H1 (cell line): Measurements from ENCODE around the gene KIF26B. TPM values are rescaled to one million over a fixed set of nuclear protein-coding genes. Genes with fewer than 3 reads are reported as not detected.

ENCODE experiments used
- CTCF ChIA-PET: fragments of 300-600 bp; sonication (Branson Sonifier 250); formaldehyde crosslinking; loops from one replicate; lab custom pipeline; 2021; ENCODE audit not compliant: partially characterized antibody; lab: Charles Lee
- POLR2A ChIA-PET: fragments of 300-600 bp; sonication (Branson Sonifier 250); formaldehyde crosslinking; loops from one replicate; lab custom pipeline; 2021; ENCODE audit warnings: inconsistent platforms; ENCODE audit not compliant: partially characterized antibody; lab: Charles Lee
- DNase-seq, 2 experiments: peaks; one replicate each; pipeline versions ENCODE4 v3.0.0 to v3.0.0-alpha.2; 2010 to 2022; ENCODE audit warnings: low spot score in 2 of 2, low read depth in 1 of 2, mixed read lengths in 1 of 2
- FAIRE-seq: peaks from 2 replicates; lab custom pipeline; 2011; peaks lifted over from hg19 to GRCh38; lab: Jason Lieb, UNC
- H2AFZ ChIP-seq: 2 replicates; pipeline ENCODE4 v1.8.1; 2012; ENCODE audit warnings: low read length, inconsistent platforms
- H2AK5ac ChIP-seq: 2 replicates; pipeline ENCODE4 v1.6.1; 2013; ENCODE audit warnings: low read depth, low read length
- H2BK120ac ChIP-seq: replicated peaks from 2 replicates; pipeline ENCODE3; 2013; ENCODE audit warnings: low read depth, low read length, inconsistent platforms
- H2BK12ac ChIP-seq: 2 replicates; pipeline ENCODE4 v1.6.1; 2013; ENCODE audit warnings: low read depth, low read length
- H2BK15ac ChIP-seq: 2 replicates; pipeline ENCODE4 v1.6.1; 2013; ENCODE audit warnings: low read length
- H2BK20ac ChIP-seq: 2 replicates; pipeline ENCODE4 v1.6.1; 2013; ENCODE audit warnings: low read length
- H2BK5ac ChIP-seq: 2 replicates; pipeline ENCODE4 v1.6.1; 2013; ENCODE audit warnings: low read depth, low read length
- H3K14ac ChIP-seq: 2 replicates; pipeline ENCODE4 v1.6.1; 2013; ENCODE audit warnings: inconsistent platforms; ENCODE audit not compliant: insufficient read length
- H3K18ac ChIP-seq: 2 replicates; pipeline ENCODE4 v1.6.1; 2013; ENCODE audit warnings: low read length; ENCODE audit errors: extremely low read depth
- H3K23ac ChIP-seq: 2 replicates; pipeline ENCODE4 v1.6.1; 2013; ENCODE audit warnings: inconsistent platforms; ENCODE audit not compliant: insufficient read length
- H3K23me2 ChIP-seq: 2 replicates; pipeline ENCODE4 v1.6.1; 2013; ENCODE audit warnings: low read depth, low read length
- H3K27ac ChIP-seq: 2 replicates; pipeline ENCODE4 v1.6.1; 2011; ENCODE audit warnings: low read depth, low read length, inconsistent platforms
- H3K27me3 ChIP-seq, 4 experiments: replicated peaks in 1 of 4; 1 replicate in 1 of 4; 2 replicates in 3 of 4; pipeline versions ENCODE4 v1.6.1 to v1.8.1; 2011 to 2013; ENCODE audit warnings: low read length in 3 of 4, mild to moderate bottlenecking in 3 of 4, inconsistent platforms in 2 of 4, mixed read lengths in 2 of 4, moderate library complexity in 1 of 4; ENCODE audit not compliant: control insufficient read depth in 3 of 4, insufficient read depth in 3 of 4; ENCODE audit errors: extremely low read depth in 1 of 4
- H3K36me3 ChIP-seq, 4 experiments: 2 replicates each; pipeline versions ENCODE4 v1.6.1 to v1.8.1; 2011 to 2013; ENCODE audit warnings: mild to moderate bottlenecking in 4 of 4, low read length in 3 of 4, moderate library complexity in 2 of 4, control low read depth in 1 of 4, inconsistent platforms in 1 of 4; ENCODE audit not compliant: insufficient read depth in 4 of 4, control insufficient read depth in 2 of 4
- H3K4ac ChIP-seq: replicated peaks from 2 replicates; pipeline ENCODE3; 2013; ENCODE audit warnings: low read length, low read depth, mixed read lengths, inconsistent platforms; ENCODE audit not compliant: insufficient read length
- H3K4me1 ChIP-seq, 4 experiments: replicated peaks in 1 of 4; 1 replicate in 1 of 4; 2 replicates in 3 of 4; pipeline versions ENCODE4 v1.6.1 to v1.8.1; 2011 to 2013; ENCODE audit warnings: low read length in 3 of 4, inconsistent platforms in 2 of 4, mixed read lengths in 1 of 4; ENCODE audit not compliant: insufficient read depth in 4 of 4, control insufficient read depth in 3 of 4
- H3K4me2 ChIP-seq, 2 experiments: 2 replicates each; pipeline versions ENCODE4 v1.6.1 to v1.8.1; 2011 to 2013; ENCODE audit warnings: low read depth in 2 of 2, low read length in 2 of 2, control low read depth in 1 of 2, inconsistent platforms in 1 of 2, mild to moderate bottlenecking in 1 of 2; ENCODE audit not compliant: insufficient read depth in 1 of 2
- H3K4me3 ChIP-seq, 4 experiments: fragments of 200-600, 300-600 bp in 1 of 4; sonication (generic), shearing (Covaris generic), sonication (Bioruptor Twin) in 1 of 4; 2 replicates each; pipeline versions ENCODE4 v1.5.1 to v1.8.1; 2011 to 2016; ENCODE audit warnings: low read length in 4 of 4, low read depth in 3 of 4, control low read depth in 2 of 4, inconsistent platforms in 2 of 4, mild to moderate bottlenecking in 2 of 4, mixed read lengths in 1 of 4, moderate library complexity in 1 of 4; ENCODE audit not compliant: insufficient read depth in 2 of 4; ENCODE audit errors: extremely low read depth in 1 of 4
- H3K56ac ChIP-seq: replicated peaks from 2 replicates; pipeline ENCODE3; 2013; ENCODE audit warnings: low read depth, mild to moderate bottlenecking, mixed read lengths, low read length, inconsistent platforms; ENCODE audit not compliant: insufficient read length
- H3K79me1 ChIP-seq: 2 replicates; pipeline ENCODE4 v1.6.1; 2013; ENCODE audit warnings: low read depth, low read length, control low read depth
- H3K79me2 ChIP-seq, 2 experiments: 2 replicates each; pipeline versions ENCODE4 v1.6.1 to v1.8.1; 2012 to 2013; ENCODE audit warnings: low read length in 2 of 2, mild to moderate bottlenecking in 2 of 2, inconsistent platforms in 1 of 2; ENCODE audit not compliant: insufficient read depth in 2 of 2, control insufficient read depth in 1 of 2
- H3K9ac ChIP-seq, 4 experiments: replicated peaks in 1 of 4; 1 replicate in 1 of 4; 2 replicates in 3 of 4; pipeline versions ENCODE4 v1.6.1 to v1.8.1; 2011 to 2013; ENCODE audit warnings: low read depth in 3 of 4, low read length in 3 of 4, control low read depth in 2 of 4, mild to moderate bottlenecking in 2 of 4, moderate library complexity in 2 of 4, inconsistent platforms in 1 of 4; ENCODE audit errors: extremely low read depth in 1 of 4
- H3K9me3 ChIP-seq, 2 experiments: 2 replicates each; pipeline versions ENCODE4 v1.6.1 to v1.8.1; 2012 to 2013; ENCODE audit warnings: mild to moderate bottlenecking in 2 of 2, moderate library complexity in 2 of 2, control low read depth in 1 of 2, inconsistent platforms in 1 of 2, low read depth in 1 of 2, low read length in 1 of 2, mixed read lengths in 1 of 2; ENCODE audit not compliant: insufficient read depth in 2 of 2
- H4K20me1 ChIP-seq, 2 experiments: replicated peaks in 1 of 2; 2 replicates each; pipeline versions ENCODE3 to v1.8.1; 2011 to 2013; ENCODE audit warnings: inconsistent platforms in 2 of 2, low read length in 2 of 2, mild to moderate bottlenecking in 1 of 2; ENCODE audit not compliant: insufficient read depth in 2 of 2, control insufficient read depth in 1 of 2
- H4K5ac ChIP-seq: 2 replicates; pipeline ENCODE4 v1.6.1; 2013; ENCODE audit warnings: low read length, low read depth, mixed read lengths, inconsistent platforms; ENCODE audit not compliant: insufficient read length
- H4K8ac ChIP-seq: 2 replicates; pipeline ENCODE4 v1.8.0; 2013; ENCODE audit warnings: mild to moderate bottlenecking, moderate library complexity, low read length, inconsistent platforms; ENCODE audit not compliant: insufficient read depth; ENCODE audit errors: extremely low read depth
- H4K91ac ChIP-seq: replicated peaks from 2 replicates; pipeline ENCODE3; 2013; ENCODE audit warnings: low read length, mixed read lengths, inconsistent platforms; ENCODE audit not compliant: insufficient read length
- CBX5 ChIP-seq: fragments of 300-800, 300-1000 bp; sonication (generic); IDR thresholded peaks from 2 replicates; pipeline ENCODE4 v1.7.1; 2016; ENCODE audit warnings: antibody characterized with exemption, low read length, low read depth
- E2F6 ChIP-seq: IDR thresholded peaks from 2 replicates; pipeline ENCODE4 v1.6.1; 2012; ENCODE audit warnings: inconsistent platforms
- JUND ChIP-seq: IDR thresholded peaks from 2 replicates; pipeline ENCODE4 v1.6.1; 2011; ENCODE audit warnings: mild to moderate bottlenecking, improper control_type of control experiment, low read length
- KDM4A ChIP-seq: IDR thresholded peaks from one replicate; pipeline ENCODE4 v1.7.1; 2012; ENCODE audit warnings: low read depth, mild to moderate bottlenecking, moderate library complexity, low read length, inconsistent platforms; ENCODE audit not compliant: severe bottlenecking
- POLR2AphosphoS5 ChIP-seq: IDR thresholded peaks from 2 replicates; pipeline ENCODE4 v1.6.1; 2011; ENCODE audit warnings: low read depth, low read length
- RBBP5 ChIP-seq: IDR thresholded peaks from 2 replicates; pipeline ENCODE4 v1.7.1; 2012; ENCODE audit warnings: low read depth, mild to moderate bottlenecking, inconsistent platforms, low read length, moderate library complexity, borderline replicate concordance
- SAP30 ChIP-seq: fragments of 300-600 bp; sonication (generic); IDR thresholded peaks from 2 replicates; pipeline ENCODE4 v1.7.1; 2012; ENCODE audit warnings: low read length, moderate library complexity, mild to moderate bottlenecking, inconsistent platforms; ENCODE audit not compliant: insufficient read depth, insufficient replicate concordance
- SIX5 ChIP-seq: IDR thresholded peaks from 2 replicates; pipeline ENCODE4 v1.6.1; 2011; ENCODE audit warnings: mild to moderate bottlenecking, low read depth, low read length
- SP2 ChIP-seq: IDR thresholded peaks from 2 replicates; pipeline ENCODE4 v1.6.1; 2012; ENCODE audit warnings: mild to moderate bottlenecking, low read length, inconsistent platforms
- TEAD4 ChIP-seq: IDR thresholded peaks from 2 replicates; pipeline ENCODE4 v1.6.1; 2012; ENCODE audit warnings: low read depth, low read length, inconsistent platforms, mixed read lengths
- WGBS, 2 experiments: shearing (Covaris generic) in 1 of 2; methylation state at CpG; one replicate each; pipeline versions ENCODE4 v1.1.6 to v1.1.7; 2013 to 2015; ENCODE audit warnings: low lambda C conversion rate in 2 of 2, mixed read lengths in 2 of 2, inconsistent platforms in 1 of 2, low coverage in 1 of 2, missing lambda C conversion rate in 1 of 2; ENCODE audit not compliant: insufficient replicate concordance in 2 of 2, insufficient coverage in 1 of 2, insufficient read length in 1 of 2; ENCODE audit errors: extremely low coverage in 1 of 2, missing lambda C conversion rate in 1 of 2; 5-methylcytosine and 5-hydroxymethylcytosine counted together
- polyA plus RNA-seq, 7 experiments: library from polyadenylated mRNA; depleted of rRNA in 3 of 7; stranded (reverse) in 5 of 7; unstranded in 2 of 7; fragments of >200 nt in 5 of 7; fragments of 200-250 nt in 2 of 7; gene quantifications; 1 replicate in 5 of 7; 2 replicates in 1 of 7; 4 replicates in 1 of 7; pipeline versions ENCODE4 v1.2.1 to v1.2.3, GENCODE V29; 2011 to 2013; ENCODE audit warnings: missing spikeins in 2 of 7, mixed read lengths in 2 of 7
- total RNA-seq: library from RNA; stranded (reverse); fragmentation: NEBNext Ultra II Directional; extraction: Animal tissue kit (Norgen Biotek cat#: 25700); gene quantifications from 2 replicates; pipeline ENCODE4 v1.2.1, GENCODE V29; 2021

KIF26B gene
- total and polyA plus RNA-seq, 2 of the 8 experiments (the other 6 are each of a cell fraction or from before 2014, with no cell fraction given): 0.06 to 0.28 TPM

DNA sequence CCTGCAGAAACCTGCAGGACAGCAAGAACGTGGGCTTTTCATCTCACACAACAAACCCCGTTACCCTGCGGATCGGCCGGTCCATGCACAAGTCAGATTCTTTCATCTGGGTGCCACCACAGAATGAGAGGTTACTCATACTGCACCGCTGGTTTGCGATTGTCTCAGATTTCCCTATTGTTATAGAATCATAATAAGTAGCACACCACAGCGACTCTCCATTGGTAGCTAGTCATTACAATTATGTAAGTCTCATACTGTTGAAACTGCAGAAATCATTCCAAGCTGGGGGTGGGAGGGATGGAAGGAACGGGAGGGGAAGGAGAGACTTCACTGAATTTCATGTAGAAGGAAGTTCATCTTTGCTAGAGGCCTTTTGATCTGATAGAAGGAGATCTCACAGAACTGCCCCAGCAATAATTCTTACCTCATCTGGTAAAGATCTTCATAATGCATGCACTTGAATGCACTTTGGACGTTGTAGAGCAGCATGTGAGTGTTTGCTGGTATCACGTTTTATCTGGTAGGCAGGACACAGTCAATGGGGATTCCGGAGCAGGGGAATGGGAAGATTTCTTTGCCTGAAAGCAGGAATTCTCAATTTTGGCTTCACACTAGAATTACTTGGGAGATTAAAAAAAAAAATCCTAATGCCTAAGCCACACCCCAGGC, 221.1 kb downstream of the KIF26B start:
- H4K20me1 ChIP-seq: no peaks in the 10 kb centered on the region
- H3K79me2 ChIP-seq: no peaks in the 10 kb centered on the region
- WGBS, 2 experiments: 89% methylated on average over 12 of the region's 12 CpGs; no CpG with 5 or more reads in 1 of the 2 experiments
- H2BK15ac ChIP-seq: no peak overlapping the region
- no peak overlapping the region for H2BK20ac ChIP-seq
- H3K9ac ChIP-seq: no peak overlapping the region
- ChIA-PET POLR2A (no interaction called here), CTCF (interaction anchor here (1.2 kb wide), 1 partner anchor 289 kb away, joined by 3 read pairs; no protein-coding TSS in a partner anchor)
- no peak overlapping the region for H3K4me3 ChIP-seq
- no peaks in the 10 kb centered on the region for H3K79me1 ChIP-seq
- no peak overlapping the region for H4K91ac ChIP-seq
- H2BK12ac ChIP-seq: no peak overlapping the region
- no peak overlapping the region for H3K56ac ChIP-seq
- H3K27me3 ChIP-seq: 0 out of 7 replicates have a peak, but pooled peaks cover 0 to 2% (median 0%) of the 10 kb centered on the region in 4 experiments
- no peaks in the 10 kb centered on the region for H3K23me2 ChIP-seq
- no peak overlapping the region for H2BK5ac ChIP-seq
- H2AK5ac ChIP-seq: no peak overlapping the region
- no peak overlapping the region for H4K8ac ChIP-seq
- no peak overlapping the region for H3K14ac ChIP-seq
- FAIRE-seq (no peak), DNase-seq (no peak)
- H3K4ac ChIP-seq: no peak overlapping the region
- no peak overlapping the region for H2BK120ac ChIP-seq
- H3K9me3 ChIP-seq: peaks cover 9 to 11% of the 10 kb centered on the region in 2 experiments; a peak in 3 of 4 replicates
- TF ChIP-seq CBX5 (no peak), KDM4A (no peak), SP2 (no peak), TEAD4 (no peak), RBBP5 (no peak), POLR2AphosphoS5 (no peak), SAP30 (no peak), SIX5 (no peak), E2F6 (no peak), JUND (no peak)
- no peak overlapping the region for H3K23ac ChIP-seq
- H4K5ac ChIP-seq: no peak overlapping the region
- H3K27ac ChIP-seq: no peak overlapping the region
- H3K36me3 ChIP-seq: no peaks in the 10 kb centered on the region
- H2AFZ ChIP-seq: no peak overlapping the region
- no peak overlapping the region for H3K18ac ChIP-seq
- H3K4me2 ChIP-seq: no peak overlapping the region
- peaks cover 3 to 9% (median 7%) of the 10 kb centered on the region in 4 experiments for H3K4me1 ChIP-seq
